Measurements from ENCODE around the gene WSCD2. TPM values are rescaled to one million over a fixed set of nuclear protein-coding genes. Genes with fewer than 3 reads are reported as not detected.

The WSCD2 gene
- total and polyA plus RNA-seq, 2 donors (not counting 3 experiments of a cell fraction or from before 2014, with no cell fraction given): not detected

DNA sequence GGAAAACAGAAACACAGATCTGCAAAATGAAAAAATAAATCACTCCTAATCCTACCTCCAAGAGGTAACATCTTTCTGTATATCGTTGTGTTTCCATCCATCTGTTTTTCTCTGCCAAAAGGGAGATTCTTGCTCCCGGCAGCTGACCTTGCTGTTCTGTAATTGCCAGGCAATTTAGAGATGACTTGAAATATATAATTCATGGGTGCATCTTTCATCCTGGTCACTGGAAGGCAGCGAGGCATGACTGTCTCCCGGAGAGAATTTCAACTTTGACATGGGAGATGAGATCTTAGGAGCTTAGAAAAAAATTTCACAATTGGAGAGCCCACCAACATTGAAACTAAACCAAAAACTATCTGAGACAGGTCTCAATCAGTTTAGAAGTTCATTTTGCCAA lies 53.0 kb downstream of the WSCD2 start:
- no peaks in the 10 kb centered on the region for H3K9me3 ChIP-seq (replicated peaks; ENCODE audit: control insufficient read depth, insufficient read depth, low read length)
- H4K20me1 ChIP-seq (replicated peaks; ENCODE audit: control insufficient read depth, extremely low read depth, insufficient read depth, low read length): no peaks in the 10 kb centered on the region
- no peaks in the 10 kb centered on the region for H3K9me1 ChIP-seq (replicated peaks; ENCODE audit: control insufficient read depth, extremely low read depth, insufficient read depth, low read length)
- BruUV-seq (replicated peaks): no TSS peak
- H3K27me3 ChIP-seq (ENCODE audit: control insufficient read depth in 2 of 2, insufficient read depth in 2 of 2, low read length in 2 of 2): no peaks in the 10 kb centered on the region
- no peak overlapping the region for H2AFZ ChIP-seq (ENCODE audit: low read depth, low read length)
- DNase-seq (ENCODE audit: low read depth, low spot score) (no peak), FAIRE-seq (no peak)
- TF ChIP-seq MYC (IDR thresholded peaks at IDR 0.05; ENCODE audit: low read depth, low read length) (no peak), POLR2AphosphoS5 (IDR thresholded peaks at IDR 0.05; ENCODE audit: insufficient read depth, low read depth, low read length) (no peak), MAX (IDR thresholded peaks at IDR 0.05; ENCODE audit: insufficient read depth, insufficient read length) (no peak), GATA2 (IDR thresholded peaks at IDR 0.05; ENCODE audit: insufficient read depth, insufficient read length, low read depth, low read length) (no peak), JUN (IDR thresholded peaks at IDR 0.05; ENCODE audit: borderline replicate concordance, insufficient read depth, insufficient read length, low read depth) (no peak), FOS (IDR thresholded peaks at IDR 0.05; ENCODE audit: borderline replicate concordance, insufficient read depth, low read length) (no peak), EZH2 (IDR thresholded peaks at IDR 0.05; ENCODE audit: borderline replicate concordance, low read depth, low read length, severe bottlenecking) (no peak), POLR2A (IDR thresholded peaks at IDR 0.05; ENCODE audit: low read depth, low read length) (no peak), CTCF (IDR thresholded peaks at IDR 0.05; ENCODE audit: extremely low read depth in 1 of 2, insufficient read depth in 1 of 2, low read depth in 1 of 2, low read length in 2 of 2) (no peak)
- no peaks in the 10 kb centered on the region for H3K4me1 ChIP-seq (ENCODE audit: control insufficient read depth, extremely low read depth, insufficient read depth, low read length)
- ChIA-PET POLR2A (no interaction called here), CTCF (interaction anchor here (1.0 kb wide), 1 partner anchor 12 kb away, joined by 3 read pairs; no protein-coding TSS in a partner anchor)
- intact Hi-C loops (cut with micrococcal nuclease): no loop called here
- H3K36me3 ChIP-seq (ENCODE audit: control insufficient read depth in 2 of 2, extremely low read depth in 1 of 2, insufficient read depth in 2 of 2, low read length in 2 of 2): no peaks in the 10 kb centered on the region
- no peak overlapping the region for H3K9ac ChIP-seq (replicated peaks; ENCODE audit: extremely low read depth, insufficient read depth, low read length)
- no peak overlapping the region for H3K27ac ChIP-seq (ENCODE audit: insufficient read depth, low read depth, low read length)
- no peak overlapping the region for H3K4me3 ChIP-seq (replicated peaks in 1 of 3; ENCODE audit: insufficient read depth in 1 of 3, low read depth in 1 of 3, low read length in 3 of 3)
- H3K79me2 ChIP-seq (ENCODE audit: control insufficient read depth, insufficient read depth, low read length): no peaks in the 10 kb centered on the region
- H3K4me2 ChIP-seq (ENCODE audit: insufficient read depth, low read length): no peak overlapping the region
- dilution Hi-C loops (cut with MboI; ENCODE audit: extremely low pct_ligation_motif_present, low sequenced_read_pairs): no loop called here
